GM23248 (cell line): ENCODE data around the gene SH3GL1.

Experiments used
- EZH2 ChIP-seq: fragments of 200-600 bp; sonication (generic); IDR thresholded peaks from 2 replicates; pipeline ENCODE4 v1.6.1; 2018; ENCODE audit warnings: antibody characterized with exemption, mild to moderate bottlenecking; ENCODE audit not compliant: insufficient read depth, poor library complexity, severe bottlenecking
- EZH2phosphoT487 ChIP-seq: fragments of 200-600 bp; sonication (generic); IDR thresholded peaks from 2 replicates; pipeline ENCODE4 v1.6.1; 2018; ENCODE audit warnings: antibody characterized with exemption, moderate library complexity, mild to moderate bottlenecking, low read depth; ENCODE audit not compliant: insufficient read depth

- no peak for TF ChIP-seq EZH2phosphoT487
- no peak for TF ChIP-seq EZH2
Measured at GRCh38 chr19:4338441-4339355, 61.6 kb downstream of the SH3GL1 start, which contains the start of gene STAP2.
